Sigmoid colon (tissue), 4 donors: ENCODE results near the gene TSPAN9.

Experiments
- CTCF ChIP-seq, 4 experiments: fragments of 450-650 bp in 3 of 4; fragments of 200-600 bp in 1 of 4; IDR thresholded peaks; one replicate each; pipeline ENCODE4 v1.5.1; 2016 to 2019; ENCODE audit warnings: antibody characterized with exemption in 4 of 4, mild to moderate bottlenecking in 3 of 4, moderate library complexity in 2 of 4
- POLR2A ChIP-seq, 2 donors: fragments of 450-650 bp; IDR thresholded peaks; one replicate each; pipeline ENCODE4 v1.6.1; 2016; ENCODE audit warnings: antibody characterized with exemption in 2 of 2, mild to moderate bottlenecking in 2 of 2, moderate library complexity in 2 of 2
- POLR2AphosphoS5 ChIP-seq, 4 donors: sonication (generic); formaldehyde crosslinking; IDR thresholded peaks; one replicate each; pipeline ENCODE4 v1.6.1; 2017; ENCODE audit warnings: antibody characterized with exemption in 4 of 4

GRCh38 chr12:3160081-3160480, 82.9 kb downstream of the TSPAN9 start:
- TF ChIP-seq CTCF (IDR thresholded peaks at IDR 0.05) = no peak
- no peak for TF ChIP-seq POLR2AphosphoS5 (IDR thresholded peaks at IDR 0.05)
- no peak for TF ChIP-seq POLR2A (IDR thresholded peaks at IDR 0.05)
